Islet precursor cell (in vitro differentiated cells): ENCODE results near the gene TNS3.
"Not testable (repeated sequence)": the region's sequence is repeated elsewhere in the genome, so short reads cannot be mapped to it uniquely, and the experiment has no call there.

Source experiments
- DNase-seq: peaks from one replicate; pipeline ENCODE4 v3.0.0-alpha.2; 2018

The TNS3 gene

DNA sequence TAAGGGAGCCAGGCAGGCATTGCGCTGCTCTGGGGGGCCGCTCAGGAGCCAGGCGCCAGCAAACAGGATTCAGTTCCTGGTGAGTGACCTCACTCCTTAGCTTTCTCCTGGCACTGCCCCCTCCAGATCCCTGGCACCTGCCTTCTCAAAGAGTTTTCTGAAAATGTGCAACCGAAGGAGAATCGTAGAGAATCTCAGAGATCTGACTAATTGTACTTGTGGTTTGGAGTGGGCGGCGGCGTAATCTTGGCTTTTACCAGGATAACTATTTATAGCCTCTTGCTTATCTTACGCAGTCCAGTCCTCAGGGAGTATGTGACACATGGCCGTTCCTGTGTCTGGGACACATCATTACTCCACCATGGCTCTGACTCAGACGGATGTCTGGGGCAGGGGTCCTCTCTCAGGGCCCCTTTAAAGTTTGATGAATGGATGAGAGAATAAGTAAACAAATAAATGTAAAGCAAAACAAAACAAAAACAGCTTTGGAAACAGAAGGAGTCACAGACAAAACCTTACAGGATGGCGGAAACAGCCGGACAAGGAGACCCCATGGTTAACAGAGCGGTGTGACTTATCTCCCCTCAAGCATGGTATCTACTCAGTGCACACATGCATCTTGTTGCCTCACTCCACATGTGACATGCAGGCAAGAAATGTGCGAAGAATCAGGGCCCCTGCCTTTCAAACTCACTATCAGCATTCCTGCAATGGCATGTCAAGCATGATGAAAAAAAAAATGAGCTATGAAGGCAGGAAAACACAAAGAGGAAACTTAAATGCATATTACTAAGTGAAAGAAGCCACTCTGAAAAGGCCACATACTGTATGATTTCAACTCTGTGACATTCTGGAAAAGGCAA is 99.7 kb downstream of the TNS3 start:
- peak; percentile 95 for DNase-seq

DNA sequence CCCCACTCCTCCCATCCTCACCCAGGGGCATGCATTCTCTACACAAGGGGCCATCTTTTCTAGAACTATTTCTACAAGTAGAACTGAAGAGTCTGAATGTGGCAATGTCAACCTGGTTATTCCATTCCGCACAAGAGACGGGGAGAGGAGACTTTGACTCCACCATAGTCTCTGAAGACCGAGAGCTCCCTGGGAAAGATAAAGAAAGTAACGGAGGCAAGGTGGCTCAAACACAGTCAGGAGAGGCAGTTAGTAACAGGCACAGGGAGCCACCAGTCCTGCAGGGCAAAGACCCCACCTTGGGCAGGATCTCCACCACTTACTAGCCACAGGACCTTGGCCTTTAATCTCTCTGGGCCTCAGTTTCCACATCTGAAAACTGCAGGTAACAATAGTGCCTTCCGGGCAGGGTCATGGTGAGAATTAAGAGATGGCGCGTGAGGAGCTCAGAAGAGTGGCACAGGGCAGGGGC is 100.3 kb downstream of the TNS3 start:
- DNase-seq: no peak

DNA sequence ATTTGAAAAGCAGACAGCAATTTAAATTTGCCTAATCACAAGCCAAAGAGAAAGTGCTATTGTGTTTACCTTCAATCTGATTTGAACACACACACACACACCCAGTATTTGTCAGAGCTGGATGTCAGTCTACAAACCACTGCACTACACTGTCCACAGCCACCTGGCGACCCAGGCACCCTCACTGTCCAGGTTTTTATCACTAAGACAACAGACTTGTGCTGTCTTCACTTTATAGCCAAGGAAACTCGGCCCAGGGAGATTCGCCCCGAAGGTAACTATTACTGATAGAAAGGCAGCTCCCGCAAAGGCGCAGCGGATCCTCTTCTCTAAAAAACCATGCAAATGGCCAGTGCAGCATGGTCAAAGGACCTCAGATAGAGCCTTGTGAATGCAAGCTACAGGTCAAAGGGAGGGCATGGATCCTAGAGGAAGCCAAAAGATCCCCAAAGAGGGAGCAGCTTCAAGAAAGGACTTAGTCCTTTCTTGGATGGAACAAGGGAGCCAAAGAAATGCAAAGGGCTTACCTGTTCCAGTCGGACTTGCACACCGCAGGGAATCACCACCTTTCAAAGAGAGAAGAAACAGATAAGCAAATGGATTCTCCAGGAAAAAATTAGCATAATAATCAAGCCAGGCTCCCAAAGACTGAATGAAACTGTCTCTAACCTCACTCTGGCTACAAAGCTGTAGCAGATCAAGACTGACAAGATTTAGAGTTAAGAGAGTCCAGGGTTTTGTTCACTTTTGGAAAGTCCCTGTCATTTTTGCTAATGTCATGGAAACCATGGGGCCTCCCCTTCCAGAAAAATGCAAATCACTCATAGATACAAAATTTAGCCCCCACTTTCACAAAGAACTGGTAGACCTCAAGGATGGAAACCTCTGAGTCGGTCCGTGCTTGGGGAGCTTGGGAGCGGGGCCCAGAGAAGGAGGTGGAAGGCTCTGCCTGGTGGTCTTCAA is 101.1 kb downstream of the TNS3 start:
- DNase-seq: no peak

DNA sequence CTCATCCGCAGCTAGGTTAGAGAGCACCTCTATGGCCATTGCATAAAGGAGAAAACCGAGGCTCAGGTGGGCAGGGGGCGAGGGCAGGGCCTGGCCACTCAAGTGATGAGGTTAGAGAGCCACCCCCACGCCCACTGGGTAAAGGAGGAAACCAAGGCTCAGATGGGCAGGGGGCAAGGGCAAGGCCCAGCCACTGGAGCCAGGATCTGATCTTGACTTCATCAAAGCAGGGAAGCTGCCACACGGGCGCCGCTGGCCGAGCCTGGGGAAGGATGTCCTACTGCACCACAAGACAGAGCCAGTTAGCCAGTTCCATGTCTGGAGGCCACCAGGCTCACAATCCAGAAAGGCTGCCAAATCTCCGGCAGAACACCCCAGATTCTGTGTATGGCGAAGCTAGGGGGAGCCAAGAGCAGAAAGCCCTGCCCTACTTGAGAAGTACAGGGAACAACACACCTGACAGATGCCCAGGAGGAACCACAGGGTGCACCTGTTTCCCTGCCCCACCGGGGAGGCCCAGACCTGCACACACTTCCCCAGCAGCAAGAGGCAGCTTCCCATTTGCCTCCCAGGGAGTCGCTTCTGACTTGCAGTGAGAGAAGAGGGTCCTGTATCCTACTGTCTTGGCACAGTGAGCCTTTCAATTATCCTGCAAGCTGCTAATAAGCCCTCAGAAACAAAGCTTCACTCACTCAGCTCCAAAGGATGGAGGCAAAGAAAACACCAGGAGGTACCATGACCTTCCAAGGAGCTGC is 101.9 kb downstream of the TNS3 start:
- no peak for DNase-seq

DNA sequence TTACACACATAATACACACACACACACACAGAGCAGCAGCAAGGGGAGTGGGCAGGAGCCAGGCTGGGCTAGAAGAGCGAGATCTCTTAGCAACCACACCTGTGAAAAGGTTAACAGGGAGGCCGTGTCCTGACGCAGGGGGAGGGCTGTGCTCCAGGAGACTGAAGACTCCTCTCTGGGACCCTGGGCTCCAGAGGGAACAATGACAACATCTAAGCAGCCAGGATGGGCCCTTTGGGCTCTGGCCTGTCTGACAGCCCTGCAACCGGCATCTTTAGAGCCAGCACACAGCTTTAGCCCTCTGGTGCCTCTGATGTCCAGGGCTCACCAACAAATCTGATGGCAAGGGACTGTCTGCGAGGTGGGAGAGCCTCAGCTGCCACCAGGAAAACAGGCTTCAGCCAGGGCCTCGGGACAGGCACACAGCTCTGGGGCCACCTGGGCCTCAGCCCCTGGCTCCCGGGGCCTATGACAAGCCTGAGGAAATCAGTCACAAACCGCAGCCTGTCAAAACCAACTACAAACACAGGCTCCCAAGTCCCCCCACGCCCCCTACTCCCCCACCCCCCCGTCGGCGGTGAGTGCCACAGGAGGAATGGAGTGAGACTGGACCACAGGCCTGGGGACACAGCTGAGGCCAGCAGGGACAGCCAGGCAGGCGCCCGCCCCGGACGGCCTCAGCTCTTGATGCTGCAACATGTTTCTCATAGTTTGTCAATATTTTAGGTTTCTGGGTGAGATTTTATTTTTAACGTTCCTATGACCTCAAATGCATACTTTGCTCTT is 102.8 kb downstream of the TNS3 start:
- DNase-seq: no peak

DNA sequence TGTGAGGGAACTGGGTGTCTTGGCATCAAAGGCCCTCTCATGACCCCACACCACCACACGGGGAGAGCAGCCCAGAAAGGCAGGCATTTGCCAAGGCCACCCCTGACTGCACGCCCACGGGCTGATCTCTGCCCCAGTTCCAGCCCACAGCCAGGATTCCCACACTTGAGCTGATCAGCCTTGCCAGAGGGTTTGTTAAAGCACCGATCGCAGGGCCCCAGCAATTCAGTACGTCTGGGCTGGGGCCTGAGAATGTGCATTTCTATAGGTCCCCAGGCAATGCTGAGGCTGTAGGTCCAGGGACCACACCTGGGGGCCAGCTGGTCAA is 103.9 kb downstream of the TNS3 start:
- DNase-seq: no peak

DNA sequence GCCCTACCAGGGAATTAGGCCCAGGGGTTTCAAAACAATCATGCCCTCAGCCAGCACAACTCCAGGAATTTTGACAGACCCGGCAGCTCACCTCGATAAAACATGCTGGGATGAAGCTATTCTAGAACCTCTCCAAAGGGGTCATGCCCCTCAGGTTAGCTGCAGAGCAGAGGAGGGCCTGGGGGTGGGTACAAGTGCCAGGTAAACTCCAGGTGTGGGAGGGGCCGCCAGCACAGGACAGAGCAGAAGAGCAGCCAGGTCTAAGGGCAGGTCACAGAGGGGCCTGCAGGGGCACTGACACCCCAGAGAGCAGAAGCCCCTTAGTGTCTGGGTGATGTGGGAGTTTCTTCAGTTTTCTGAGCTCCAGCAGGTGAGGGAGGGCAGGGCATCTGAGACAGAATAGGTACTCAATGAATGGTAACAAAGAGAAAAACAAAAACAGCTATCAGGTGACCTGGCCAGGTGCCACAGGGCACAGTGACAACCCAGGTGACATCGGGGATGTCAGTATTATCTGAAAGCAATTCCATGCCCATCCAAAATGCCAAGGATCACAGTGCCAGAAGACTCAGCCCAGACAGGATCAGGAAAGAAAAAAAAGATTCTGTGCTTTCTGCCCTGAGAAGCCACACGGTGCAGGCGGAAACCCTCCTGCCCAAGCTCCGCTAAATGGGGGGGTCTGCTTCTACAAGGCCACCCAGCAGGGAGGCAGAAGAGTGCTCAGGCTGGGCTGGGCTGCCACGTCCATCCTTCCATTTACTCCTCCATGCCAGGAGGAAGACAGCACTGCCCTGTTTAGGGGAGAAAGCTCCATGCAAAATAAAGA is 104.5 kb downstream of the TNS3 start:
- DNase-seq: no peak

DNA sequence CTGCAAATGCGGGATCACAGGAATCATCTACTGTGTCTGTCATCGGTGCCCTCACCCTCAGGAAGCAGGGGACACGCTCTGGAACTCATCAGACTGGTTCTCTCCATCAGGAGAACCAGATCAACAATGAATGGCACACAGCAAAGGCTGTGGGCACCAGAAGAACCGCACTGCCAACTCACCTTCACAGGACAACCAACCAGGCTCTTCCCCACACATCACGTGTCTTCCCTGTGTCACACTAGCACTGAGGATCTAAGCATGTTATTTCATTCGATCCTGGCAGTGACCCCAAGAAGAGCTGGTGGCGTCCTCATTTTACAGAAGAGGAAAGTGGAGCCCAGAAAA is 106.1 kb downstream of the TNS3 start:
- no peak for DNase-seq

DNA sequence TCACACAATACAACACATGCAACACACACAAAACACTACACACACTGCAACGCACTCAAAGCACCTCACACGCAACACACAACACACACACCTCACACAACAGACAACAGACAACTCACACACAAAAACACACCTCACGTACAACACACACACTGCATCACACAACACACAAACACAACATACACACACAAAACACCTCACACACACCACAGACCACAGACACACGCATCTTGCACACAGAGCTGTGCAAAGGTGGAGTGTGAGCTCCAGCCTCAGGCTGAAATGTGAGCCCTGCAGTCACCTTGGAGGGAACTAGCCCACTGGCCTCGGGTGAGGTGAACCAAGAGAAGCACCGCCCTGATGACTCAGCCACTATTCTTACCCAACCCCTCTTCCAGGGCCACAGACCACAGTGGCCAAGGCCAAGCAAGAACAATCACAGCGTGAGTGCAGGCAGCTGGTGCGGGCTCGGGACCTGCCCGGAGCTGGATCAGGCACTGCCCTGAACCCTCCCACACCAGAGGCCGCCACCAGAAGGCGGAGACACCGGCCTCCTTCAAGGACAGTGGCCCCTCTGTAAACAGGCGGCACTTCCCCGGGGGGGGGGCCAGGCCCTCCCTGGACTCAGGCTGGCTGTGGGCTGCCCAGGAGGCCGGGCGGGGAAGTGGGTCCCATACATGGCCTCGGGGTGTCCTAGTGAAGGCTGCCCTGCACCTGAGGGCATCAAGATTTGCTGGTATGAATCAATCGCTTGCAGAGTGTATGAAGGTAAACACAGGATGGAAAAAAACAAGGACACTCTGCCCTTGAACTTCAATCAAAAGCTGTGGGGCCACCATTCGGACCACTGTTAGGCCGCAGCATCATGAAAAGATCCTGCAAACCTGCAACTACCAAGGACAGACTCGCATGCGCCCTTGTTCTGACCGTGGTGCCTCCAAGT is 106.7 kb downstream of the TNS3 start:
- peak; percentile 98 for DNase-seq

DNA sequence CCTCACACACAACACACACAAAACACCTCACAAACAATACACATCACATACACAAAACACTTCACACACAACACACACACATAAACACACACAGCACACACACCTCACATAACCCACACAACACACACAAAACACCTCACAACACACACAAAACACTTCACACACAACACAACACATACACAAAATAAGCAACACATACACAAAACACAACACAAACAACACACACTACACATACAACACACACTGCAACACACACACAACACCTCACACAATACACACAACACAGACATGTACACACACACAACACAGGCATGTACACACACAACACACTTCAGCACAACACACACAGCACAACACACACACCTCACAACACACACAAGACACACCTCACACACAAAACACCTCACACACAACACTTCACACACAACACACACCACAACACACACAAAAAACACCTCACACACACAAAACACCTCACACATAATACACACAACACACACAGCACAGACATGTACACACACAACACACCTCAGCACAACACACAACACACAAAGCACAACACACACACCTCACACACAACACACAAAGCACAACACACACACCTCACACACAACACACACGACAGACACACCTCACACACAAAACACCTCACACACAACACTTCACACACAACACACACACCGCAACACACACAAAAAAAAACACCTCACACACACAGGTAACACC is 107.5 kb downstream of the TNS3 start:
- DNase-seq: no peak

DNA sequence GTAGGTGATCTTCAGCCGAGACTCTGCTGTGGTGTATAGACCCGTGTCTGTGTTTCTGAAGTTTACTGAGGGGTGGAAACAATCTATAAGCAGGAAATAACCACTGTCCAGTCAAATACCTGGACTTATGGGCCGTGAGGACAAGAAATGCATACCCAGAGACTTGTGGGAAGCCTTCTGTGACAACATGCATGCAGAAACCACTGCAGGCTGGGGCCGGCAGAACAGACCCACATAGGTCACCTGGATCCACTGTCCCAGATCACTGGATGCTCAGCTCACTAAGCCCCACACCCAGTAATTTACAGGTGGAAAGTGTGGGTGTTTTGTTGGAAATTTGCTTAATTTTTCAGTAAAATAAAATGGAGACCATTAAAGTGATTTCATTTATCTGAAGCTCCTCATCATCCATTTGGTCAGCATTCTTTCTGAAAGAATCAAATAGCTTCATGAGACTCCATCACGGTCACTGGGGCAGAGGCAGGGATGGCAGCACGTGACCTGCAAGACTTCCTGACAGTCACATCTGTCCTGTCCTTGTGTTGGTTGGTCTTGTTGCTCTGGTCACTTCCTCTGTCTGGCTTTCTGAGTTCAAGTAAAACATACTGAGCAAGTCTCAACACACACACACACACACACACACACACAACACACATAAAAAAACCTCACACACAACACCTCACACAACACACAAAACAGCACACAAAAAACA is 108.3 kb downstream of the TNS3 start:
- no peak for DNase-seq

DNA sequence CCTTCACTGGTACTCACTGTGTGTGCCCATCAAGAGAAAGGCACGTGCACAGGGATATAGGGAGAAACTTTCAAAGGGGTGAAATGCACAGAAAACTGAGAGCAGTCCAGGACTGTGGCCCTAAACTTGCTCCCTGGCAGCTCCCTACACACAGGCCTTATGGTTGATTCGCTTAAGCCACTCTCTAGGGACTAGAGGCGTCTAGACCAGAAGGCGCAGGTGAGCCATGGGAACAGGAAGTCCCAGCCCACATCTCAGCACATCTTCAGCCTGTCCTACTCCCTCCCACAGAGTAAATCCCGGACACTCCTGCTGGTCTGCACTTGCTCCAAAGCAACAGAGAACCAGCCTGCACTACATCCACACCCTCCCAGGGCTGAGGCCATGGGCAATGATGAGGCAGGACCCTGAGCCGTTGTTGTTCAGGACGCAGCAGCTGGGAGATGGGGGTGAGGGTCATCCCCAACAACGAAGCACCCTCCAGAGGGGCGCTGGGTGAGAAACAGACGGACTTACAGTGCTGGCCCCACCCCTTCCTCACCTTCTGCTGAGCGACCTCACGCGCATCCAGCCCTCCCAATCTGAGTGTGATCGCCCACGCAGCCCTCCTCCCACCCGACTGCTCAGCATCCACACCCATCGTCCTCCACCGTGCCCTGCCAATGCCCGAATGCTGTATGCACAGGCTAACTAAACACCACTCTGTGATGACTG is 109.3 kb downstream of the TNS3 start:
- no peak for DNase-seq

DNA sequence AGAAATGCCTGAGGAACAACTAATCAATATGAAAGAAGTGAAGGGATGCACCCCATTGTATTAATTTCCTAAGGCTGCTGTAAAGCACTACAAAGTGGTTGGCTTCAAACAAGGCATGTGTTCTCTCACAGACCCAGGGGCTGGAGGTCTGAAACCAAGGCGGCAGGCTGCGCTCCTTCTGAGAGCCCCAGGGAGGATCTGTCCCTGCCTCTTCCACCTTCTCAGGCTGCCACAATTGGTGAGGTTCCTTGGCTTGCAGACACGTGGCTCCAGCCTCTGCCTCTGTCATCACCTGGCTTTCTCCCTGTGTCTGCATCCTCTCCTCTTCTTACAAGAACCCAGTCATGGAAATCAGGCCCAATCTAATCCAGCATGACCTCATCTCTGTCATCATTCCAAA is 110.1 kb downstream of the TNS3 start:
- DNase-seq: no peak

DNA sequence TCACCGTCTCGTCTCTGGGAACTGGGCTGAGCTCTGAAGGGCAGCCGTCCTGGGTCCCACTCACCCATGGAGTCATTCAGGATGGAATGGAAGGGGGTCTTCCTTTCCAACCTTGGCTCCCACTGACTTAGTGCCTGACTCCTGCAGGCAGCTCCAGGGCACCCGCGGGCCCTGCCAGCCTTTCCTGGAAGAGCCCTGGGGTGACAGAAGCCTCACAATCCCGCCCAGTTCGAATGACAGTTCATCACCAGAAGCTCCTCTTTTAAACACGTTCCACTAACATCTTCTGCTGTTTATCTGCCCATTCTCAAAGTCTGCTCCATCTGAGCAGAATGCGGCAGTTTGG is 110.6 kb downstream of the TNS3 start:
- DNase-seq: no peak

DNA sequence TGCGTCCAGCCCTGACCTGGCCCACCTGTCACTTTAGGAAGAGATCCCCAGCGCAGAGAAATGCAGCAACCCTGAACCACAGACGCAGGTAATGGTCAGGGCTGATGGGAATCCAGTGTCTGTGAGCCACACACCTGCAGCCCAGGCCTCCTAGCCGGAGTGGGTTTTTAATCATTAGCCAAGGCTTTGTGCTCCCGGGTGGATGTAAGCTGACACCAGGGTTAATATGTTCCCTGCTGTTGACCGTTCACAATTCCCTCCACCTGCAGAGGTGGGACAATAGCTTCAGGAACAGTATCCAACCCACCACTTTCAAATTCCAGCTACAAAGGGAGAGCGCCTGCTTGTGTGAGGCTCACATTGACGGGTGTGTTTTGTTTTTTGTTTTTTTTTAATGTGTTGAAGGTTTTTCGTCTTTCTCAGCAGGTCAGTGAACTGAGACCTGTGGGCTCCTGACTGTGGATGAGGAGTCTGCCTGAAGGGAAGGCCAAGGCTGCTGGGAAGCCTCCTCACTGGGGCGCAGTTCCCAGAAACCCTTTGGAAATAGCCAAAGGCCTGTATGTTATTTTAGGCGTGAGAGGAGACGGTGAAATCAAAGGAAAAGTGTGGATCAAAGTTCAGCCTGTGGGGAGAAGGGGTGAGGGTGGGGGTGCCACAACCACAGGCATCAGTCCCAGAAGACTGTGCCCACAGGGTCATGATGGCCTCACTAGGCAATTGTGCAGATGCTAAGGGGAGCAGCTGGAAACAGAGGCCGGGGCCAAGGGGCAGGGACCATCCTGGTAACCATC is 111.1 kb downstream of the TNS3 start:
- DNase-seq: no peak

DNA sequence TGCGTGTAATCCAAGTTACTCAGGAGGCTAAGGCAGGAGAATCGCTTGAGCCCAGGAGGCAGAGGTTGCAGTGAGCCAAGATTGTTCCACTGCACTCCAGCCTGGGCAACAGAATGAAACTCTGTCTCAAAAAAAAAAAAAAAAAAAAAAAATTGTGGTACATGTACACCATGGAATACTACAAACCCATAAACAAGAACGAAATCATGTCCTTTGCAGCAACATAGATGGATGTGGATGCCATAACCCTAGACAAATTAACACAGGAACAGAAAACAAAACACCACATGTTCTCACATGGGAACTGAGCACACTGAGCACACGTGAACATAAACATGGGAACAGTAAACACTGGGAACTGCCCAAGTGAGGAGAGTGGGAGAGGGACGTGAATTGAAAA is 112.1 kb downstream of the TNS3 start:
- DNase-seq: not testable (repeated sequence)

DNA sequence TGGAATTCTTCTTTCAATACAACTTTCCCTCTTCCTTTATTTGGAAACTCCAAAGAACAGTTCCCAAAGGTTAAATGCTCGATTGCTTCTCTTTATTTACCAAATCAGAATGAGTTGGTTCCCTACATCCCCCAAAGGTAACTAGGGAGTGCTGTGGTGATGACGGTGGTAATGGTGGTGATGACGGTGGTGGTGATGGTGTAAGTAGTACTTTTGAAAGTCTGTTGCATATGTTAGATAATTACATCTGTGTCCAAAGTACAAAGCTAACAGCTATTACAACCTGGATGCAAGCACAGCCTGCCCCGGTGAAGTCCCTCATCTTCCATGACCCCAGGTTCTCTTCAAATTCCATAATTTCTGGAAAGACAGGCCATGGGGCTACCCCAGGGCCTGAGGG is 115.1 kb downstream of the TNS3 start:
- DNase-seq: no peak

DNA sequence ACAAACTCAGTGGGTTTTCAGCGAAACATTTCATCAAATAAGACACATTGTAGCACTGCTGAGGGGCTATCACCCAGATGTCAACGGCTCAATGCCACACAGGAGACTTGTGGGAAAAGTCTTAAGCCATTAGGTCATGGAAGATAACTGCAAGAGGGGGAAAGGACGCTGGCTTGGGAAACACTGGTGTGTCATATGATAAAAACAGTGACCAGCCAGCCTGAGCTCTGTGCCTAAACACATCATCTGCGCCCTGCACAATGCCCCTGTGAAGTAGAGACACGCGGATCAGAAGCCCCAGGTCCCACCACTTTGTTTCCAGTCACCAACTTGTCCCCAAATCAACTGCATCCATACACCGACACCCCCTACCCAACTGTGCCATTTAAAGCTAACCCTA is 116.7 kb downstream of the TNS3 start:
- no peak for DNase-seq
